ENCODE results near the gene RPS6KC1.
A peak's percentile ranks its signal among the peaks of the same experiment; 100 is the strongest.

Gene RPS6KC1

GRCh38 chr1:213242883-213243282 lies 191.8 kb downstream of the RPS6KC1 start:
- FAIRE-seq: no peak

GRCh38 chr1:213244664-213245091 lies 193.6 kb downstream of the RPS6KC1 start:
- FAIRE-seq: peak; percentile 96

GRCh38 chr1:213245260-213245910 lies 194.3 kb downstream of the RPS6KC1 start:
- FAIRE-seq: no peak

GRCh38 chr1:213247038-213247437 lies 196.0 kb downstream of the RPS6KC1 start:
- FAIRE-seq: no peak

- FAIRE-seq: no peak
Observed at GRCh38 chr1:213249395-213249794, 198.4 kb downstream of the RPS6KC1 start.

GRCh38 chr1:213250041-213250440 lies 199.0 kb downstream of the RPS6KC1 start:
- FAIRE-seq: no peak

GRCh38 chr1:213250446-213250845 lies 199.4 kb downstream of the RPS6KC1 start:
- FAIRE-seq: no peak

- FAIRE-seq: no peak
Observed at GRCh38 chr1:213251972-213252371, 200.9 kb downstream of the RPS6KC1 start.

- FAIRE-seq: no peak
Observed at GRCh38 chr1:213256438-213257087, 205.5 kb downstream of the RPS6KC1 start.

- no peak for FAIRE-seq
Observed at GRCh38 chr1:213260311-213261075, 209.5 kb downstream of the RPS6KC1 start.

GRCh38 chr1:213264531-213264930 lies 213.5 kb downstream of the RPS6KC1 start:
- no peak for FAIRE-seq

GRCh38 chr1:213266983-213267772 lies 216.1 kb downstream of the RPS6KC1 start:
- FAIRE-seq: no peak

GRCh38 chr1:213268221-213268620 lies 217.2 kb downstream of the RPS6KC1 start:
- FAIRE-seq: peak; percentile 78

GRCh38 chr1:213269829-213270228 lies 218.8 kb downstream of the RPS6KC1 start:
- no peak for FAIRE-seq

GRCh38 chr1:213273546-213273945 lies 222.5 kb downstream of the RPS6KC1 start:
- FAIRE-seq: no peak

- no peak for FAIRE-seq
Observed at GRCh38 chr1:213274140-213274539, 223.1 kb downstream of the RPS6KC1 start.

- FAIRE-seq: no peak
Observed at GRCh38 chr1:213275293-213275692, 224.3 kb downstream of the RPS6KC1 start.

GRCh38 chr1:213276236-213276635 lies 225.2 kb downstream of the RPS6KC1 start:
- no peak for FAIRE-seq

GRCh38 chr1:213277036-213277435 lies 226.0 kb downstream of the RPS6KC1 start:
- FAIRE-seq: no peak

- no peak for FAIRE-seq
Observed at GRCh38 chr1:213279410-213279809, 228.4 kb downstream of the RPS6KC1 start.

GRCh38 chr1:213281640-213282301 lies 230.7 kb downstream of the RPS6KC1 start:
- no peak for FAIRE-seq

- no peak for FAIRE-seq
Observed at GRCh38 chr1:213284626-213285025, 233.6 kb downstream of the RPS6KC1 start.

GRCh38 chr1:213286235-213286634 lies 235.2 kb downstream of the RPS6KC1 start:
- no peak for FAIRE-seq
